Endothelial cell of umbilical vein (primary cell): Measurements from ENCODE around the gene ARID3B. TPM values are rescaled to one million over a fixed set of nuclear protein-coding genes. Genes with fewer than 3 reads are reported as not detected.
"Not testable (repeated sequence)": the region's sequence is repeated elsewhere in the genome, so short reads cannot be mapped to it uniquely, and the experiment has no call there.

ENCODE experiments used
- BruUV-seq: library from RNA; stranded (reverse); fragments of 400-500 nt; replicated peaks from 2 replicates; lab custom pipeline; 2021; lab: Mats Ljungman, UMichigan
- CTCF ChIA-PET: fragments of 300-600, 350-600 bp; sonication (Branson Sonifier 250); formaldehyde crosslinking; loops from one replicate; lab custom pipeline; 2021; ENCODE audit warnings: antibody characterized with exemption, inconsistent platforms; lab: Charles Lee
- POLR2A ChIA-PET: fragments of 300-600, 350-600 bp; sonication (Branson Sonifier 250); formaldehyde crosslinking; loops from one replicate; lab custom pipeline; 2021; ENCODE audit warnings: antibody characterized with exemption, inconsistent platforms; lab: Charles Lee
- DNase-seq: peaks from one replicate; pipeline ENCODE4 v3.0.0-alpha.2; 2011; ENCODE audit warnings: low read depth, low spot score
- FAIRE-seq: peaks from 2 replicates; lab custom pipeline; 2011; peaks lifted over from hg19 to GRCh38; lab: Jason Lieb, UNC
- H2AFZ ChIP-seq: 2 replicates; pipeline ENCODE4 v1.6.0; 2012; ENCODE audit warnings: low read depth, low read length, control low read depth, inconsistent platforms
- H3K27ac ChIP-seq: 2 replicates; pipeline ENCODE4 v1.5.1; 2011; ENCODE audit warnings: low read depth, mild to moderate bottlenecking, control low read depth, low read length, moderate library complexity; ENCODE audit not compliant: insufficient read depth
- H3K27me3 ChIP-seq, 2 experiments: 2 replicates each; pipeline versions ENCODE4 v1.6.0 to v1.6.1; 2011; ENCODE audit warnings: low read length in 2 of 2, mixed read lengths in 1 of 2; ENCODE audit not compliant: control insufficient read depth in 2 of 2, insufficient read depth in 2 of 2
- H3K36me3 ChIP-seq, 2 experiments: 2 replicates in 1 of 2; 3 replicates in 1 of 2; pipeline ENCODE4 v1.5.1; 2011; ENCODE audit warnings: low read length in 2 of 2, mild to moderate bottlenecking in 1 of 2, moderate library complexity in 1 of 2; ENCODE audit not compliant: control insufficient read depth in 2 of 2, insufficient read depth in 2 of 2; ENCODE audit errors: extremely low read depth in 1 of 2
- H3K4me1 ChIP-seq: 3 replicates; pipeline ENCODE4 v1.5.1; 2011; ENCODE audit warnings: mild to moderate bottlenecking, low read length; ENCODE audit not compliant: control insufficient read depth, insufficient read depth; ENCODE audit errors: extremely low read depth
- H3K4me2 ChIP-seq: 2 replicates; pipeline ENCODE4 v1.6.1; 2011; ENCODE audit warnings: low read length, control low read depth, mixed read lengths; ENCODE audit not compliant: insufficient read depth
- H3K4me3 ChIP-seq, 3 experiments: fragments of 200-600 bp in 1 of 3; sonication (generic), shearing (Covaris generic) in 1 of 3; replicated peaks in 1 of 3; 2 replicates each; pipeline ENCODE4 v1.5.1; 2011 to 2016; ENCODE audit warnings: control low read depth in 3 of 3, low read length in 3 of 3, mild to moderate bottlenecking in 2 of 3, inconsistent platforms in 1 of 3, low read depth in 1 of 3, moderate library complexity in 1 of 3; ENCODE audit not compliant: insufficient read depth in 1 of 3
- H3K79me2 ChIP-seq: 2 replicates; pipeline ENCODE4 v1.6.0; 2012; ENCODE audit warnings: low read length, inconsistent platforms; ENCODE audit not compliant: control insufficient read depth, insufficient read depth
- H3K9ac ChIP-seq: replicated peaks from 2 replicates; pipeline ENCODE3; 2011; ENCODE audit warnings: low read length, control low read depth; ENCODE audit not compliant: insufficient read depth; ENCODE audit errors: extremely low read depth
- H3K9me1 ChIP-seq: replicated peaks from 3 replicates; pipeline ENCODE4 v1.6.0; 2011; ENCODE audit warnings: mild to moderate bottlenecking, low read length; ENCODE audit not compliant: control insufficient read depth, insufficient read depth; ENCODE audit errors: extremely low read depth
- H3K9me3 ChIP-seq: replicated peaks from 2 replicates; pipeline ENCODE4 v1.5.1; 2012; ENCODE audit warnings: low read length, inconsistent platforms; ENCODE audit not compliant: control insufficient read depth, insufficient read depth
- H4K20me1 ChIP-seq: replicated peaks from 2 replicates; pipeline ENCODE3; 2011; ENCODE audit warnings: mild to moderate bottlenecking, low read length; ENCODE audit not compliant: control insufficient read depth, insufficient read depth; ENCODE audit errors: extremely low read depth
- GATA2 ChIP-seq: IDR thresholded peaks from 2 replicates; pipeline ENCODE4 v1.7.0; 2011; ENCODE audit warnings: low read depth, mild to moderate bottlenecking, moderate library complexity, mixed read lengths, low read length; ENCODE audit not compliant: insufficient read length, insufficient read depth
- JUN ChIP-seq: IDR thresholded peaks from 2 replicates; pipeline ENCODE4 v1.6.1; 2011; ENCODE audit warnings: borderline replicate concordance, low read depth; ENCODE audit not compliant: insufficient read length, insufficient read depth
- MAX ChIP-seq: IDR thresholded peaks from 2 replicates; pipeline ENCODE4 v1.6.1; 2011; ENCODE audit not compliant: insufficient read depth, insufficient read length
- POLR2A ChIP-seq: IDR thresholded peaks from 2 replicates; pipeline ENCODE4 v1.6.1; 2012; ENCODE audit warnings: low read depth, mild to moderate bottlenecking, control low read depth, low read length
- dilution Hi-C: fragments of 300-500 bp; cut with MboI; formaldehyde crosslinking; loops from one replicate; pipeline ENCODE4 v1.15.0; 2019; ENCODE audit warnings: low sequenced_read_pairs; ENCODE audit not compliant: extremely low pct_ligation_motif_present
- intact Hi-C: fragments of 100-400 bp; cut with micrococcal nuclease; formaldehyde crosslinking; loops from one replicate; pipeline ENCODE4 v1.10.0; 2022
- polyA plus RNA-seq, 4 experiments: library from polyadenylated mRNA; depleted of rRNA in 3 of 4; stranded (reverse) in 3 of 4; unstranded in 1 of 4; fragments of >200 nt; gene quantifications; 2 replicates each; pipeline versions ENCODE4 v1.2.1 to v1.2.3, GENCODE V29; 2011 to 2012; ENCODE audit warnings: missing spikeins in 1 of 4
- total RNA-seq: library from RNA; stranded (reverse); gene quantifications from 2 replicates; pipeline ENCODE4 v1.2.3, GENCODE V29; 2021

ARID3B gene
- total and polyA plus RNA-seq, 2 donors (not counting 3 experiments of a cell fraction or from before 2014, with no cell fraction given): 6.2 to 10.0 TPM

GRCh38 chr15:74628949-74629348 lies 87.9 kb downstream of the ARID3B start:
- CTCF ChIA-PET: interaction anchor here (2.2 to 2.7 kb wide), 2 partner anchors 140 to 142 kb away, joined by 8 to 12 read pairs; no protein-coding TSS in a partner anchor
- H3K4me2 ChIP-seq: no peak overlapping the region
- dilution Hi-C loops (loop anchor here (25.0 kb wide), 1 partner anchor 133 kb away; no protein-coding TSS in a partner anchor), intact Hi-C loops (no loop called here)
- peaks cover 13 to 74% of the 10 kb centered on the region in 2 experiments for H3K36me3 ChIP-seq
- no peaks in the 10 kb centered on the region for H3K9me1 ChIP-seq
- no peaks in the 10 kb centered on the region for H3K79me2 ChIP-seq
- BruUV-seq: no TSS peak
- POLR2A ChIA-PET: no interaction called here
- H3K4me1 ChIP-seq: no peaks in the 10 kb centered on the region
- DNase-seq (no peak), FAIRE-seq (no peak)
- no peaks in the 10 kb centered on the region for H4K20me1 ChIP-seq
- no peaks in the 10 kb centered on the region for H3K27me3 ChIP-seq
- H3K4me3 ChIP-seq: no peak overlapping the region
- no peak overlapping the region for H3K9ac ChIP-seq
- H3K27ac ChIP-seq: no peak overlapping the region
- TF ChIP-seq GATA2: no peak
- TF ChIP-seq POLR2A: no peak
- TF ChIP-seq MAX: no peak
- TF ChIP-seq JUN: no peak
- H3K9me3 ChIP-seq: no peaks in the 10 kb centered on the region
- H2AFZ ChIP-seq: no peak overlapping the region

- H3K4me1 ChIP-seq, H3K4me3 ChIP-seq, H3K79me2 ChIP-seq, H3K4me2 ChIP-seq, FAIRE-seq, H3K27ac ChIP-seq, H2AFZ ChIP-seq, BruUV-seq, H3K9me3 ChIP-seq, POLR2A ChIA-PET, DNase-seq, H3K9me1 ChIP-seq, H3K27me3 ChIP-seq, H4K20me1 ChIP-seq, H3K9ac ChIP-seq, intact Hi-C loops: not testable (repeated sequence)
- peaks cover 7 to 68% of the 10 kb centered on the region in 2 experiments for H3K36me3 ChIP-seq
- CTCF ChIA-PET: interaction anchor here (3.7 to 18.1 kb wide), 3 partner anchors 10 to 247 kb away, joined by 34 to 696 read pairs (median 82); no protein-coding TSS in a partner anchor
- dilution Hi-C loops: loop anchor here (25.0 kb wide), 1 partner anchor 133 kb away; no protein-coding TSS in a partner anchor
Measured at GRCh38 chr15:74629696-74630095, 88.7 kb downstream of the ARID3B start.
